A673 (cell line): ENCODE results near the gene INSR.

ENCODE experiments used
- EZH2 ChIP-seq: fragments of 200-600 bp; sonication (generic); IDR thresholded peaks from 2 replicates; pipeline ENCODE4 v1.6.1; 2017; ENCODE audit warnings: borderline replicate concordance, low read depth, mild to moderate bottlenecking, mixed read lengths, antibody characterized with exemption, low read length; ENCODE audit not compliant: poor library complexity, severe bottlenecking
- TF ChIP-seq, protein P1 (sequence below): fragments of 300-800, 200-600 bp; sonication (generic); conservative IDR thresholded peaks from 2 replicates; pipeline ENCODE4 v1.5.1; 2017; ENCODE audit warnings: low read depth, mild to moderate bottlenecking, antibody characterized with exemption, low read length, moderate library complexity, mixed read lengths

DNA sequence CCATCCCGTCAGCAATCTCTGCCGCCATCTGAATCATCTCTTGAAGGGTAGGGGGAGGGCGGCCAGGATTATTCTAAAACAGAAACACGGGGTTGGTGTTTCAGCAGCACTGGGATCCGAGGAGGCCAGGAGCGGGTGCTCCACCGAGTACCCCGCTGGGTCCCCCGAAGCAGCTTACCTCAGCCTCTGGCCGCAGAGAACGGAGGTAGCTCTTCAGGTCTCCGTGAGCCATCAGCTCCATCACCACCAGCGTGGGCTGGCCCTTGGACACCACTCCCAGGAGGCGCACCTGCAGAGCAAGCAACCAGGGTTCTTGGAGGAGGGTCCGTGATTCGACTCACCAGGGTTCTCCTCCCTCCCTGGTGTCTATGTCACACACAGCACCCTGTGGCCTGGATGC is 171.5 kb downstream of the INSR start:
- TF ChIP-seq, protein P1, sequence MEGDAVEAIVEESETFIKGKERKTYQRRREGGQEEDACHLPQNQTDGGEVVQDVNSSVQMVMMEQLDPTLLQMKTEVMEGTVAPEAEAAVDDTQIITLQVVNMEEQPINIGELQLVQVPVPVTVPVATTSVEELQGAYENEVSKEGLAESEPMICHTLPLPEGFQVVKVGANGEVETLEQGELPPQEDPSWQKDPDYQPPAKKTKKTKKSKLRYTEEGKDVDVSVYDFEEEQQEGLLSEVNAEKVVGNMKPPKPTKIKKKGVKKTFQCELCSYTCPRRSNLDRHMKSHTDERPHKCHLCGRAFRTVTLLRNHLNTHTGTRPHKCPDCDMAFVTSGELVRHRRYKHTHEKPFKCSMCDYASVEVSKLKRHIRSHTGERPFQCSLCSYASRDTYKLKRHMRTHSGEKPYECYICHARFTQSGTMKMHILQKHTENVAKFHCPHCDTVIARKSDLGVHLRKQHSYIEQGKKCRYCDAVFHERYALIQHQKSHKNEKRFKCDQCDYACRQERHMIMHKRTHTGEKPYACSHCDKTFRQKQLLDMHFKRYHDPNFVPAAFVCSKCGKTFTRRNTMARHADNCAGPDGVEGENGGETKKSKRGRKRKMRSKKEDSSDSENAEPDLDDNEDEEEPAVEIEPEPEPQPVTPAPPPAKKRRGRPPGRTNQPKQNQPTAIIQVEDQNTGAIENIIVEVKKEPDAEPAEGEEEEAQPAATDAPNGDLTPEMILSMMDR = no peak
- TF ChIP-seq EZH2 = no peak
